ENCODE measurements around the gene GDI1. TPM values are rescaled to one million over a fixed set of nuclear protein-coding genes. Genes with fewer than 3 reads are reported as not detected.

GDI1 gene
- total RNA-seq, 4 donors from 2014 or later: 65.2 to 278 (median 117) TPM

DNA sequence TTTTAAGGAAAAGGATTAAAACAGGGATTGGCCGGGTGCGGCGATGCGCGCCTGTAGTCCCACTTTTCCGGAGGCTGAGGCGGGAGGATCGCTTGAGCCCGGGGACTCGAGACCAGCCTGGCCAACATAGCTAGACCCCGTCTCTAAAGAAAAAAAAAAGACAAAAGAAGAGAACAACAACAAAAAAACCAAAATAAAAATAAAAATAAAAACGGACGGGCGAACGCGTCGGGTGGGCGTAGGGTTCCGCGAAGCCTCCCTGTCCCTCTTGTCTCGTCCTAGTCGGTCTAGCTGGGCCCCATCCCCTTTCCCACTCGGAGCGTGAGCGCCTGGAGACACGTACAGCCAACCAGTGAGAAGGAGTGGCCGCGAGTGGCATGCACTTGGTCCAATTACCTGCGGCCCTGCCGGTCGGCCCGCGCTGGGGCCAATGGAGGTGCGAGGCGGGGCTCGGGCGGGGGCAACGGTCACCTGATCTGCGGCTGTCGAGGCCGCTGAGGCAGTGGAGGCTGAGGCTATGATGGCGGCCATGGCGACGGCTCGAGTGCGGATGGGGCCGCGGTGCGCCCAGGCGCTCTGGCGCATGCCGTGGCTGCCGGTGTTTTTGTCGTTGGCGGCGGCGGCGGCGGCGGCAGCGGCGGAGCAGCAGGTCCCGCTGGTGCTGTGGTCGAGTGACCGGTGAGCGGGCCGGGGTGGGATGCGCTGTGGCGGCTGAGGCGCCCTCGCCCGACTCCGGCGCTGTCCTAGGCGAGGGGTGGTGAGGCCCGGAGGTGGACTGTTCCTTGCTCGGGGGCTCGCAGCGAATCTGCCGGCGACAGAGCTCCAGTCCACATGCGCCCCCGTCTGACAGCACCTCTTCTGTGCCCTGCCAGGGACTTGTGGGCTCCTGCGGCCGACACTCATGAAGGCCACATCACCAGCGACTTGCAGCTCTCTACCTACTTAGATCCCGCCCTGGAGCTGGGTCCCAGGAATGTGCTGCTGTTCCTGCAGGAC is 8.5 kb upstream of the GDI1 start, which contains the start of gene ATP6AP1:
Gene ATP6AP1, plus strand, starts transcription at position 502 of the 996 bp plus-strand sequence. Its CDS starts 16 bp downstream, at position 518.
- peaks cover 0 to 15% (median 0%) of the 10 kb centered on the region in 4 donors for H3K4me1 ChIP-seq
- peak within 1 kb of the TSS; percentile 77 to 88 (median 84) for H3K27ac ChIP-seq
- peaks cover 0 to 11% (median 0%) of the 10 kb centered on the region in 3 donors for H3K36me3 ChIP-seq
- TF ChIP-seq POLR2A (IDR thresholded peaks at IDR 0.05) (peak; percentile 56 to 59), CTCF (IDR thresholded peaks at IDR 0.05) (no peak)
- DNase-seq: peak; percentile 86 to 96 (median 92)
- H3K4me3 ChIP-seq: peak within 1 kb of the TSS; percentile 66 to 90 (median 80)
- no peaks in the 10 kb centered on the region for H3K27me3 ChIP-seq
- H3K9me3 ChIP-seq: no peaks in the 10 kb centered on the region

- Histone ChIP-seq H3K4me3 (peak overlapping the region in 2 of 4 donors; percentile 78 to 90), H3K27me3 (no peaks in the 10 kb centered on the region), H3K4me1 (peaks cover 0 to 15% (median 0%) of the 10 kb centered on the region in 4 donors), H3K27ac (peak overlapping the region in 2 of 4 donors; percentile 86 to 88), H3K9me3 (no peaks in the 10 kb centered on the region), H3K36me3 (peaks cover 0 to 17% (median 0%) of the 10 kb centered on the region in 3 donors)
- TF ChIP-seq POLR2A (IDR thresholded peaks at IDR 0.05): no peak
- TF ChIP-seq CTCF (IDR thresholded peaks at IDR 0.05): no peak
- no peak for DNase-seq
Observed at GRCh38 chrX:154429711-154430110, 7.2 kb upstream of the GDI1 start.

DNA sequence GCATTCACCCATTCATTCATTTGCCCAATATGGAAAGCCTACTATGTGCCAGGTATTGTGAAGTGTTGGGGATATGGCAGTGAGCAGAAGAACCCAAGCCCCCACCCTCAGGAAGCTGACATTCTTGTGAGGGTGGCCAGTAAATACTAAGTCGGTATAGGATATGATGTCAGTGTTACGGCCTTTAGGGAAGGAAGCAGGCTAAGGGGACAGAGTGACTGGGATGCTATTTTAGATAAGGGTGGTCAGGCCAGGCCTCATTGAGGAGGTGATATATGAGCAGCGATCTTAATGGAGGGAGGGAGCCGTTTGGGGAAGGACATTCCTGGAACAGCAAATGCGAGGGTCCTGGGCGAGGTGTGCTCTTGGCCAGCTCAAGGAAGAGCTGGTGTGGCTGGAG is 6.5 kb upstream of the GDI1 start:
- H3K27me3 ChIP-seq: no peaks in the 10 kb centered on the region
- DNase-seq: no peak
- peaks cover 0 to 15% (median 0%) of the 10 kb centered on the region in 4 donors for H3K4me1 ChIP-seq
- peaks cover 0 to 17% (median 0%) of the 10 kb centered on the region in 3 donors for H3K36me3 ChIP-seq
- no peaks in the 10 kb centered on the region for H3K9me3 ChIP-seq
- peak overlapping the region in 1 of 4 donors; percentile 30 for H3K27ac ChIP-seq
- TF ChIP-seq POLR2A (IDR thresholded peaks at IDR 0.05) (no peak), CTCF (IDR thresholded peaks at IDR 0.05) (no peak)
- H3K4me3 ChIP-seq: no peak overlapping the region

DNA sequence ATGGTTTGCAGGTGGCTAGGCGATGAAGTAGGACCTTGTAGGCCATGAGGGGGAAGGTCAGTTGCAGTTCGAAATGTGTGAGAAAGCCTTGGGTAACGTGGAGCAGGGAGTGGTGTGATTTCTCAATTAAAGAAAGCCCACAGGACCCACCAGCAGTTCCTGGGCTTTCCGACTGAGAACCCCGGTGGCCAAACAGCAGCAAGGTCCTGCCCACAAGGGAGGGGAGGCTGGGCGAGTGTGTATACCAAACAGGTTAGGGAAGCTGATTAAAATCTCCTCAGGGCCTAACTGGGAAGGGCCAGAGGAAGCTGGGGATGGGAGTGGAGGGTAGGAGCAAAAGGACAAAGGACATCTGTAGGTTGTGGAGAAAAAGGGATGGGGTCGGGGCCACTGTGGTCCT is 6.0 kb upstream of the GDI1 start:
- TF ChIP-seq CTCF (IDR thresholded peaks at IDR 0.05): no peak
- no peak for TF ChIP-seq POLR2A (IDR thresholded peaks at IDR 0.05)
- peaks cover 0 to 15% (median 0%) of the 10 kb centered on the region in 4 donors for H3K4me1 ChIP-seq
- H3K9me3 ChIP-seq: no peaks in the 10 kb centered on the region
- no peak overlapping the region for H3K4me3 ChIP-seq
- no peak for DNase-seq
- peak overlapping the region in 2 of 4 donors; percentile 17 to 30 for H3K27ac ChIP-seq
- peaks cover 0 to 17% (median 0%) of the 10 kb centered on the region in 3 donors for H3K36me3 ChIP-seq
- H3K27me3 ChIP-seq: no peaks in the 10 kb centered on the region

DNA sequence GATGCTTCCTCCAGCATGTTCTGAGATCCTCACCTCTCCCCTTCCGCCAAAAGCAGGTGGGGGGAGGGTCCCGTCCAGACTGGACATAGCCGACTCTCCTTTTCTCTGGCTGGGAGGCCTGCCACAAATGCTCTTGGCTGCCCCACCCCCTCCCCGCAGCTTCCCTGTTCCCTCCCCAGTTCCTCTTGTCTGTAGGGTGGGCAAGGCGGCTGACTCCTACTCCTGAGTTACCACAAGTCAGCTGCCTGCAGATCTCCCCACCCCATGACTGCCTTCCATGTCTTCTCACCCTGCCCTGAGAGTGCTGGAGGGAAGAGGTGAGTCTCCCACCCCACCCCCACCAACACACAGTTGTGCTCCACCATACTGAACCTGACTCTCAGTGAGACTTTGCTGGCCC is 5.6 kb upstream of the GDI1 start:
- H3K4me3 ChIP-seq: no peak overlapping the region
- DNase-seq: no peak
- H3K27ac ChIP-seq: peak overlapping the region in 2 of 4 donors; percentile 17 to 30
- no peak for TF ChIP-seq POLR2A (IDR thresholded peaks at IDR 0.05)
- TF ChIP-seq CTCF (IDR thresholded peaks at IDR 0.05): no peak
- H3K36me3 ChIP-seq: peaks cover 0 to 17% (median 0%) of the 10 kb centered on the region in 3 donors
- no peaks in the 10 kb centered on the region for H3K9me3 ChIP-seq
- H3K27me3 ChIP-seq: no peaks in the 10 kb centered on the region
- peaks cover 0 to 15% (median 0%) of the 10 kb centered on the region in 4 donors for H3K4me1 ChIP-seq

Measured in Peyer's patch (tissue), 4 donors.